ENCODE results near the gene DISC1. TPM values are rescaled to one million over a fixed set of nuclear protein-coding genes. Genes with fewer than 3 reads are reported as not detected.

The DISC1 gene
- total RNA-seq, 2 donors from 2014 or later, result 2.3 to 7.0 TPM

DNA sequence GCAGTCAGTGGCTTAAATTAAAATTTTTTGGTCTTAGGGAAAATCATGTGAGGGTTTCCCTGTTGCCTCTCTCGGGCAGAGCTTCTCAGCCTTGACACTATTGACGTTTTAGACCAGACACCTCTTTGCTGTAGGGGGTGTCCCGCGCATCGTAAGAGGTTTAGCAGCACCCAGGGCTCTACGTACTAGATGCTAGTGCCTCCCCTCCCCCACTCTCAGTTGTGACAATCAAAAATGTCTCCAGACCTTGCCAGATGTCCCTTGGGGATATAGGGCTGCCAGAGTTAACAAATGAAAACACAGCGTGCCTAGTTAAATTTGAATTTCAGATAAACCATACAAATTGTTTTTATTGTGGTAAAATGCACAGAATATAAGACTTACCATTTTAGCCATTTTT lies 293.3 kb downstream of the DISC1 start:
- intact Hi-C loops (cut with DNase I), result no loop called here
- Histone ChIP-seq H3K27ac (no peak overlapping the region), H3K4me3 (no peak overlapping the region), H3K27me3 (no peaks in the 10 kb centered on the region), H3K36me3 (replicated peaks in 1 of 2; ENCODE audit: insufficient read depth in 1 of 2, low read depth in 2 of 2) (no peaks in the 10 kb centered on the region), H3K4me1 (no peaks in the 10 kb centered on the region), H3K9me3 (no peaks in the 10 kb centered on the region)
- ATAC-seq (no peak), DNase-seq (no peak)
- TF ChIP-seq, protein P1, sequence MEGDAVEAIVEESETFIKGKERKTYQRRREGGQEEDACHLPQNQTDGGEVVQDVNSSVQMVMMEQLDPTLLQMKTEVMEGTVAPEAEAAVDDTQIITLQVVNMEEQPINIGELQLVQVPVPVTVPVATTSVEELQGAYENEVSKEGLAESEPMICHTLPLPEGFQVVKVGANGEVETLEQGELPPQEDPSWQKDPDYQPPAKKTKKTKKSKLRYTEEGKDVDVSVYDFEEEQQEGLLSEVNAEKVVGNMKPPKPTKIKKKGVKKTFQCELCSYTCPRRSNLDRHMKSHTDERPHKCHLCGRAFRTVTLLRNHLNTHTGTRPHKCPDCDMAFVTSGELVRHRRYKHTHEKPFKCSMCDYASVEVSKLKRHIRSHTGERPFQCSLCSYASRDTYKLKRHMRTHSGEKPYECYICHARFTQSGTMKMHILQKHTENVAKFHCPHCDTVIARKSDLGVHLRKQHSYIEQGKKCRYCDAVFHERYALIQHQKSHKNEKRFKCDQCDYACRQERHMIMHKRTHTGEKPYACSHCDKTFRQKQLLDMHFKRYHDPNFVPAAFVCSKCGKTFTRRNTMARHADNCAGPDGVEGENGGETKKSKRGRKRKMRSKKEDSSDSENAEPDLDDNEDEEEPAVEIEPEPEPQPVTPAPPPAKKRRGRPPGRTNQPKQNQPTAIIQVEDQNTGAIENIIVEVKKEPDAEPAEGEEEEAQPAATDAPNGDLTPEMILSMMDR (IDR thresholded peaks at IDR 0.05), result no peak
- TF ChIP-seq POLR2A (IDR thresholded peaks at IDR 0.05), result no peak
- WGBS, 2 donors, result 41 to 73% methylated on average over 7 of the region's 7 CpGs

DNA sequence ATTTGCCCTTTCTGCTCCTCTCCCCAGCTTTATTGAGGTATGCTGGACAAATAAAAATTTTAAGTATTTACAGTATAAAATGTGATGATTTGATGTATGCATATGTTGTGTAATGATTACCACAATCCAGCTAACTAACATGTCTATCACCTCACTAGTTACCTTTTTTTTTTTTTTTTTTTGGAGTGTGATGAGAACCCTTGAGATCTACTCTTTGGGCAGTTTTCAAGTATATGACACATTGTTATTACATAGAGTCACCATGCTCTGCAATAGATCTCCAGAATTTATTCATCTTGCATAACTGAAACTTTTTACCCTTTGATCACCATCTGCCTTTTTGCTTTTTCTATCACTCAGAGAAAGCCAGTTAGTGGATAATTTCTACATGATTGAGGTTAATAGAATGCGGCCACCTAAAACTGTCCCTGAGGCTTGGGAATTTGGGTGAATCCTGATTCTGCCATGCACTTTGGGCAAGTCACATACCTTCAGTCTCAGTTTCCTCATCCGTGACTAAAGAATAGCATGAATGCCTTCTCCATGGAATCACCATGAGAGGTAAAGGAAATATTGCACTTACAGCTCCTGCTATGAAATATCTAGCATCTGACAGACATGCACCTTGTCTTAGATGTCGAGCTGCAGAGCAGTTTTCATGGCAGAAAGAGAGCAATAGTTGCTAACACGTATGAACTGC lies 295.2 kb downstream of the DISC1 start:
- H3K4me1 ChIP-seq, result no peaks in the 10 kb centered on the region
- ATAC-seq, result no peak
- intact Hi-C loops (cut with DNase I), result no loop called here
- H3K36me3 ChIP-seq (replicated peaks in 1 of 2; ENCODE audit: insufficient read depth in 1 of 2, low read depth in 2 of 2), result no peaks in the 10 kb centered on the region
- no peak for DNase-seq
- no peak overlapping the region for H3K4me3 ChIP-seq
- TF ChIP-seq POLR2A (IDR thresholded peaks at IDR 0.05), result no peak
- TF ChIP-seq, protein P1 (IDR thresholded peaks at IDR 0.05), result no peak
- H3K9me3 ChIP-seq, result no peaks in the 10 kb centered on the region
- H3K27me3 ChIP-seq, result no peaks in the 10 kb centered on the region
- WGBS, 2 donors, result 79 to 92% methylated on average over 4 of the region's 4 CpGs
- no peak overlapping the region for H3K27ac ChIP-seq

DNA sequence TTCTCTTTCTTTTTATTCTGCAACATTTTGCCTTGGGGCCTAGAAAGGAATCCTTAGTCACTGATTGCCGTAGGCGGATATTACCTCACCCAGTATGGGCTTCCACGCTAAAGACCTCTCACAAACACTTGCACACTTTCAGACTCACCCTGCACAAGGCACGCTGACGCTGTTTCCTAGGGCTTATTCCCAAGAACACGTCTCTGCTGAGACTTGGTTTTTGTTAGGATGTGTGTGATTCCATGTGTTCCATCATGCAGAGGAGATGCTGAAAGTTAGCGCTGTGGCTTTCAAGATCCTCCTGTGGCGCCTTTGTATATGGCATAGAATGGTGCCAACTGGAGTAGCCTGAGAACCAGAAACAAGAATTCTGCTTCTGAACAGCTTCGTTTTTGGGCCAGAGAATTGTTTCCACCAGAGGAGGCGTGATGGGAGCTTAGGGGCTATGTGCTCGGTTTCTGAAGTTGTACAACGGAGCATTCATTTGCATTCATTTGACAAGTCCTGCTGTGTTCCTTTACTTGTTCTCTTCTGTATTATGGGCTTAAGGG lies 297.0 kb downstream of the DISC1 start:
- 85 to 88% methylated on average over 12 of the region's 12 CpGs for WGBS, 2 donors
- Histone ChIP-seq H3K9me3 (no peaks in the 10 kb centered on the region), H3K4me1 (no peaks in the 10 kb centered on the region), H3K4me3 (no peak overlapping the region), H3K27me3 (no peaks in the 10 kb centered on the region), H3K27ac (no peak overlapping the region), H3K36me3 (replicated peaks in 1 of 2; ENCODE audit: insufficient read depth in 1 of 2, low read depth in 2 of 2) (no peaks in the 10 kb centered on the region)
- TF ChIP-seq, protein P1 (IDR thresholded peaks at IDR 0.05), result no peak
- no peak for TF ChIP-seq POLR2A (IDR thresholded peaks at IDR 0.05)
- ATAC-seq (no peak), DNase-seq (no peak)
- intact Hi-C loops (cut with DNase I), result no loop called here

DNA sequence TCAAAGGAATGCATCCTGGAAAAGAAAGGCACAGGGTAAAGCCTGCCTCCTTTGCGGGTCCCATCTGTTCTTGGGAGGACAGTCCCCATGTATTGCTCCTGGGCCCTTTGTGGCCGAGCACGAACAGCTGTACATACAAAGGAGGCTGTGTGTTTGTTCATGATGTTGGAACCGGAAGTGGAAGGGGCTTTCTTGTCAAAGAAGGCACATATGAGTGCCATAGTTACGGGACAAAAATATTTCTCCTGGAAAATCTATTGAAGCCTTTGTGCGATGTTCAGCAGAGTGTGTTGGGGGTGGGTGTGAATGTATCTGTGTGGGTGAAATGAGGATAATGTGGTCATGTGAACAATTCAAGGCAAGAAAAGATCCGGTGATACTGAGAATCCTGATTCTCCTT lies 297.6 kb downstream of the DISC1 start:
- no peaks in the 10 kb centered on the region for H3K27me3 ChIP-seq
- intact Hi-C loops (cut with DNase I), result no loop called here
- ATAC-seq, result no peak
- WGBS, 2 donors, result 55 to 61% methylated on average over 7 of the region's 7 CpGs
- no peak overlapping the region for H3K4me3 ChIP-seq
- H3K36me3 ChIP-seq (replicated peaks in 1 of 2; ENCODE audit: insufficient read depth in 1 of 2, low read depth in 2 of 2), result no peaks in the 10 kb centered on the region
- TF ChIP-seq POLR2A (IDR thresholded peaks at IDR 0.05), result no peak
- TF ChIP-seq, protein P1 (IDR thresholded peaks at IDR 0.05), result no peak
- no peak for DNase-seq
- H3K9me3 ChIP-seq, result no peaks in the 10 kb centered on the region
- H3K27ac ChIP-seq, result no peak overlapping the region
- H3K4me1 ChIP-seq, result no peaks in the 10 kb centered on the region

DNA sequence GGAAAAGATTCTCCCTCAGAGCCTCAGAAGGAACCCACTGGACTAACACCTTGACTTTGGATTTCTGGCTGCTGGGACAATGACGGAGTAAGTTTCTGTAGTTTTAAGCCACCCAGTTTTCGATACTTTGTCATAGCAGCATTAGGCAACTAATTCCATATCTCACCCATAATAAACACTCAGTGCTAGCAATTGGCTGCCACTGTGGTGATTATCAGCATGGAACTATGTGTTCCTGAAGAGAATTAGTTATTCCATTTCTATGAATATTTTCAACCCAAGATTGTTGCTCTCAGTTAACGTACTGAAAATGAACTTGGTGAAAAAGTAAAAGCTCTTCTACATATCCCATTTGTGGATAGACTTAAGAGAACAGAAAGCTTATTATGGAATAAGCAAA lies 299.3 kb downstream of the DISC1 start:
- H3K9me3 ChIP-seq, result no peaks in the 10 kb centered on the region
- no peak overlapping the region for H3K27ac ChIP-seq
- no peak for ATAC-seq
- no peak for DNase-seq
- H3K4me1 ChIP-seq, result no peaks in the 10 kb centered on the region
- H3K4me3 ChIP-seq, result no peak overlapping the region
- intact Hi-C loops (cut with DNase I), result no loop called here
- no peaks in the 10 kb centered on the region for H3K36me3 ChIP-seq (replicated peaks in 1 of 2; ENCODE audit: insufficient read depth in 1 of 2, low read depth in 2 of 2)
- 90 to 91% methylated on average over 3 of the region's 3 CpGs for WGBS, 2 donors
- TF ChIP-seq, protein P1 (IDR thresholded peaks at IDR 0.05), result no peak
- TF ChIP-seq POLR2A (IDR thresholded peaks at IDR 0.05), result no peak
- H3K27me3 ChIP-seq, result no peaks in the 10 kb centered on the region
